WERI-Rb-1 (cell line): ENCODE data around the gene SEMA4D.

Source experiments
- DNase-seq: peaks from one replicate; pipeline ENCODE4 v3.0.0-alpha.2; 2020
- H3K27ac ChIP-seq: fragments of 250-450 bp; sonication (Bioruptor Pico); 2 replicates; pipeline ENCODE4 v1.5.1; 2020; ENCODE audit warnings: mild to moderate bottlenecking, moderate library complexity
- H3K27me3 ChIP-seq: fragments of 250-450 bp; sonication (Bioruptor Pico); 2 replicates; pipeline ENCODE4 v1.5.1; 2021; ENCODE audit warnings: mild to moderate bottlenecking, low read depth, moderate library complexity; ENCODE audit not compliant: insufficient read depth, severe bottlenecking
- H3K36me3 ChIP-seq: fragments of 250-450 bp; sonication (Bioruptor Pico); 2 replicates; pipeline ENCODE4 v1.5.1; 2020; ENCODE audit warnings: mild to moderate bottlenecking, moderate library complexity
- H3K4me3 ChIP-seq: 2 replicates; pipeline ENCODE4 v1.5.1; 2011; ENCODE audit warnings: low read depth, mild to moderate bottlenecking, control low read depth, low read length
- H3K9me3 ChIP-seq: fragments of 250-450 bp; sonication (Bioruptor Pico); 2 replicates; pipeline ENCODE4 v1.5.1; 2021; ENCODE audit warnings: mild to moderate bottlenecking, moderate library complexity; ENCODE audit not compliant: severe bottlenecking
- CTCF ChIP-seq: IDR thresholded peaks from 2 replicates; pipeline ENCODE4 v1.5.1; 2011; ENCODE audit warnings: low read depth, mild to moderate bottlenecking, control low read depth, inconsistent platforms, low read length

SEMA4D gene

GRCh38 chr9:89497257-89497963, 503 bp downstream of the SEMA4D start:
- H3K9me3 ChIP-seq, result no peaks in the 10 kb centered on the region
- DNase-seq, result no peak
- no peaks in the 10 kb centered on the region for H3K27me3 ChIP-seq
- TF ChIP-seq CTCF, result no peak
- no peaks in the 10 kb centered on the region for H3K36me3 ChIP-seq
- H3K27ac ChIP-seq, result peak overlapping the region; percentile 63
- H3K4me3 ChIP-seq, result peak overlapping the region; percentile 84

GRCh38 chr9:89496645-89497256, 1.2 kb downstream of the SEMA4D start:
- no peaks in the 10 kb centered on the region for H3K36me3 ChIP-seq
- no peak for DNase-seq
- peak overlapping the region; percentile 84 for H3K4me3 ChIP-seq
- no peak for TF ChIP-seq CTCF
- no peak overlapping the region for H3K27ac ChIP-seq
- H3K27me3 ChIP-seq, result no peaks in the 10 kb centered on the region
- no peaks in the 10 kb centered on the region for H3K9me3 ChIP-seq

GRCh38 chr9:89495824-89496560, 1.9 kb downstream of the SEMA4D start:
- Histone ChIP-seq H3K27me3 (no peaks in the 10 kb centered on the region), H3K9me3 (no peaks in the 10 kb centered on the region), H3K36me3 (no peaks in the 10 kb centered on the region), H3K4me3 (no peak overlapping the region), H3K27ac (no peak overlapping the region)
- TF ChIP-seq CTCF, result no peak
- DNase-seq, result no peak

GRCh38 chr9:89494199-89494598, 3.7 kb downstream of the SEMA4D start:
- Histone ChIP-seq H3K36me3 (no peaks in the 10 kb centered on the region), H3K27me3 (no peaks in the 10 kb centered on the region), H3K4me3 (no peak overlapping the region), H3K27ac (no peak overlapping the region), H3K9me3 (no peaks in the 10 kb centered on the region)
- no peak for TF ChIP-seq CTCF
- no peak for DNase-seq

- Histone ChIP-seq H3K27me3 (no peaks in the 10 kb centered on the region), H3K36me3 (no peaks in the 10 kb centered on the region), H3K27ac (no peak overlapping the region), H3K9me3 (no peaks in the 10 kb centered on the region), H3K4me3 (no peak overlapping the region)
- no peak for DNase-seq
- no peak for TF ChIP-seq CTCF
Measured at GRCh38 chr9:89493671-89494070, 4.2 kb downstream of the SEMA4D start.
